Mesothelial cell of epicardium (in vitro differentiated cells): ENCODE measurements around the gene RFTN1. TPM values are rescaled to one million over a fixed set of nuclear protein-coding genes. Genes with fewer than 3 reads are reported as not detected.

ENCODE experiments used
- DNase-seq, 2 experiments: peaks; one replicate each; pipeline ENCODE4 v3.0.0; 2021; ENCODE audit warnings: low spot score in 2 of 2; ENCODE audit not compliant: unreplicated experiment in 2 of 2
- H3K27ac Mint-ChIP-seq: 2 replicates; pipeline ENCODE4 v1.8.0; 2021; ENCODE audit warnings: mixed read lengths
- H3K27me3 Mint-ChIP-seq: 2 replicates; pipeline ENCODE4 v1.8.0; 2021; ENCODE audit warnings: low read depth, mixed read lengths
- H3K36me3 Mint-ChIP-seq: 2 replicates; pipeline ENCODE4 v1.8.0; 2021; ENCODE audit warnings: mixed read lengths
- H3K4me1 Mint-ChIP-seq: 2 replicates; pipeline ENCODE4 v1.8.0; 2021; ENCODE audit warnings: mixed read lengths
- H3K4me3 Mint-ChIP-seq: 2 replicates; pipeline ENCODE4 v1.8.0; 2021; ENCODE audit warnings: mild to moderate bottlenecking, moderate library complexity, mixed read lengths
- H3K9me3 Mint-ChIP-seq: 2 replicates; pipeline ENCODE4 v1.8.0; 2021; ENCODE audit warnings: mixed read lengths
- CTCF ChIP-seq: fragments of 200-600 bp; sonication (generic); IDR thresholded peaks from one replicate; pipeline ENCODE4 v1.5.0; 2021; ENCODE audit warnings: antibody characterized with exemption; ENCODE audit not compliant: unreplicated experiment
- total RNA-seq: library from RNA; stranded (reverse); gene quantifications from 3 replicates; pipeline ENCODE4 v1.2.1, GENCODE V29; 2021

Gene RFTN1
- total RNA-seq, 1 donor from 2014 or later: 10.0 TPM

GRCh38 chr3:16482194-16482769 is 31.2 kb downstream of the RFTN1 start:
- Mint-ChIP-seq H3K4me3 (no peak overlapping the region), H3K36me3 (peaks cover 1% of the 10 kb centered on the region), H3K4me1 (peaks cover 44% of the 10 kb centered on the region), H3K27ac (peak overlapping the region; percentile 32), H3K27me3 (peaks cover 6% of the 10 kb centered on the region), H3K9me3 (peaks cover 2% of the 10 kb centered on the region)
- DNase-seq: no peak
- no peak for TF ChIP-seq CTCF

GRCh38 chr3:16481546-16481897 is 32.0 kb downstream of the RFTN1 start:
- Mint-ChIP-seq H3K27me3 (peaks cover 4% of the 10 kb centered on the region), H3K36me3 (peaks cover 2% of the 10 kb centered on the region), H3K27ac (peak overlapping the region; percentile 90)

GRCh38 chr3:16480861-16481545 is 32.5 kb downstream of the RFTN1 start:
- no peak for TF ChIP-seq CTCF
- H3K9me3 Mint-ChIP-seq: peaks cover 4% of the 10 kb centered on the region
- H3K4me3 Mint-ChIP-seq: peak overlapping the region; percentile 9
- H3K27me3 Mint-ChIP-seq: no peaks in the 10 kb centered on the region
- H3K4me1 Mint-ChIP-seq: peaks cover 56% of the 10 kb centered on the region
- peaks cover 2% of the 10 kb centered on the region for H3K36me3 Mint-ChIP-seq
- no peak for DNase-seq
- H3K27ac Mint-ChIP-seq: peak overlapping the region; percentile 90

More at GRCh38 chr3:16481546-16481897, 32.0 kb downstream of the RFTN1 start:
- peaks cover 52% of the 10 kb centered on the region for H3K4me1 Mint-ChIP-seq
- no peak for TF ChIP-seq CTCF
- peaks cover 4% of the 10 kb centered on the region for H3K9me3 Mint-ChIP-seq
- DNase-seq: no peak
- peak overlapping the region; percentile 9 for H3K4me3 Mint-ChIP-seq

- peaks cover 61% of the 10 kb centered on the region for H3K4me1 Mint-ChIP-seq
- H3K9me3 Mint-ChIP-seq: peaks cover 4% of the 10 kb centered on the region
- H3K27me3 Mint-ChIP-seq: no peaks in the 10 kb centered on the region
- no peak for DNase-seq
- TF ChIP-seq CTCF: no peak
- peaks cover 2% of the 10 kb centered on the region for H3K36me3 Mint-ChIP-seq
- H3K27ac Mint-ChIP-seq: no peak overlapping the region
- no peak overlapping the region for H3K4me3 Mint-ChIP-seq
Measured at GRCh38 chr3:16478516-16478915, 35.0 kb downstream of the RFTN1 start.

- no peaks in the 10 kb centered on the region for H3K27me3 Mint-ChIP-seq
- TF ChIP-seq CTCF: no peak
- H3K9me3 Mint-ChIP-seq: peaks cover 4% of the 10 kb centered on the region
- H3K4me1 Mint-ChIP-seq: peaks cover 51% of the 10 kb centered on the region
- no peak for DNase-seq
- H3K4me3 Mint-ChIP-seq: no peak overlapping the region
- H3K27ac Mint-ChIP-seq: peak overlapping the region; percentile 63
- H3K36me3 Mint-ChIP-seq: peaks cover 2% of the 10 kb centered on the region
Measured at GRCh38 chr3:16477521-16477920, 36.0 kb downstream of the RFTN1 start.
